Liver (tissue), 9 donors: ENCODE measurements around the gene PKD2L1. TPM values are rescaled to one million over a fixed set of nuclear protein-coding genes. Genes with fewer than 3 reads are reported as not detected.

ENCODE experiments used
- DNase-seq: peaks from one replicate; pipeline ENCODE4 v3.0.0-alpha.2; 2017; ENCODE audit warnings: low spot score
- H3K27ac ChIP-seq, 2 donors: one replicate each; pipeline ENCODE4 v1.7.0; 2013; ENCODE audit warnings: inconsistent platforms in 2 of 2, low read length in 2 of 2, control low read depth in 1 of 2, low read depth in 1 of 2, mild to moderate bottlenecking in 1 of 2
- H3K27me3 ChIP-seq, 4 donors: one replicate each; pipeline versions ENCODE4 v1.6.1 to v1.7.0; 2013; ENCODE audit warnings: low read length in 3 of 4, inconsistent platforms in 1 of 4, mild to moderate bottlenecking in 1 of 4, moderate library complexity in 1 of 4; ENCODE audit not compliant: control insufficient read depth in 4 of 4, insufficient read depth in 4 of 4
- H3K36me3 ChIP-seq, 4 donors: one replicate each; pipeline versions ENCODE4 v1.6.1 to v1.7.0; 2013; ENCODE audit warnings: low read length in 3 of 4, mild to moderate bottlenecking in 3 of 4, low read depth in 1 of 4, moderate library complexity in 1 of 4; ENCODE audit not compliant: control insufficient read depth in 4 of 4, insufficient read depth in 3 of 4
- H3K4me1 ChIP-seq, 4 donors: one replicate each; pipeline versions ENCODE4 v1.6.1 to v1.7.0; 2013; ENCODE audit warnings: low read length in 3 of 4, mild to moderate bottlenecking in 3 of 4, moderate library complexity in 1 of 4; ENCODE audit not compliant: control insufficient read depth in 4 of 4, insufficient read depth in 4 of 4
- H3K4me3 ChIP-seq, 3 donors: one replicate each; pipeline versions ENCODE4 v1.6.1 to v1.7.0; 2013; ENCODE audit warnings: low read length in 3 of 3, control low read depth in 1 of 3, low read depth in 1 of 3, mild to moderate bottlenecking in 1 of 3
- H3K9ac ChIP-seq, 2 donors: one replicate each; pipeline ENCODE4 v1.7.0; 2013; ENCODE audit warnings: low read length in 2 of 2, mild to moderate bottlenecking in 2 of 2, moderate library complexity in 2 of 2, control low read depth in 1 of 2, low read depth in 1 of 2
- H3K9me3 ChIP-seq, 4 donors: one replicate each; pipeline versions ENCODE4 v1.6.1 to v1.7.0; 2013; ENCODE audit warnings: low read length in 3 of 4; ENCODE audit not compliant: control insufficient read depth in 4 of 4
- EGR1 ChIP-seq, 2 donors: IDR thresholded peaks; 2 replicates each; pipeline ENCODE4 v1.6.1; 2016 to 2018; ENCODE audit warnings: antibody characterized with exemption in 2 of 2, low read depth in 2 of 2
- FOXA1 ChIP-seq: IDR thresholded peaks from 2 replicates; pipeline ENCODE4 v1.6.1; 2016; ENCODE audit warnings: antibody characterized with exemption
- FOXA2 ChIP-seq: IDR thresholded peaks from 2 replicates; pipeline ENCODE4 v1.6.1; 2016; ENCODE audit warnings: antibody characterized with exemption
- GABPA ChIP-seq, 2 donors: IDR thresholded peaks in 1 of 2; conservative IDR thresholded peaks in 1 of 2; 2 replicates each; pipeline ENCODE4 v1.6.1; 2016; ENCODE audit warnings: antibody characterized with exemption in 2 of 2, mild to moderate bottlenecking in 1 of 2, moderate library complexity in 1 of 2
- HNF4A ChIP-seq, 2 donors: conservative IDR thresholded peaks; 2 replicates each; pipeline ENCODE4 v1.6.1; 2016; ENCODE audit warnings: antibody characterized with exemption in 2 of 2, mild to moderate bottlenecking in 2 of 2
- HNF4G ChIP-seq: IDR thresholded peaks from 2 replicates; pipeline ENCODE4 v1.6.1; 2016; ENCODE audit warnings: antibody characterized with exemption
- JUND ChIP-seq, 2 donors: IDR thresholded peaks; 2 replicates each; pipeline ENCODE4 v1.6.1; 2016; ENCODE audit warnings: antibody characterized with exemption in 2 of 2
- NR2F2 ChIP-seq: IDR thresholded peaks from 2 replicates; pipeline ENCODE4 v1.6.1; 2016; ENCODE audit warnings: antibody characterized with exemption
- RAD21 ChIP-seq, 2 donors: IDR thresholded peaks; 2 replicates each; pipeline ENCODE4 v1.6.1; 2016; ENCODE audit warnings: antibody characterized with exemption in 2 of 2, mild to moderate bottlenecking in 2 of 2
- REST ChIP-seq: IDR thresholded peaks from 2 replicates; pipeline ENCODE4 v1.6.1; 2016; ENCODE audit warnings: antibody characterized with exemption, mild to moderate bottlenecking
- RXRA ChIP-seq, 2 donors: IDR thresholded peaks; 2 replicates each; pipeline ENCODE4 v1.6.1; 2017 to 2018; ENCODE audit warnings: antibody characterized with exemption in 2 of 2, mild to moderate bottlenecking in 1 of 2
- SP1 ChIP-seq: IDR thresholded peaks from 2 replicates; pipeline ENCODE4 v1.6.1; 2018; ENCODE audit warnings: antibody characterized with exemption, mild to moderate bottlenecking
- TAF1 ChIP-seq: conservative IDR thresholded peaks from 2 replicates; pipeline ENCODE4 v1.6.1; 2016; ENCODE audit warnings: antibody characterized with exemption, mild to moderate bottlenecking
- YY1 ChIP-seq: IDR thresholded peaks from 2 replicates; pipeline ENCODE4 v1.6.1; 2016; ENCODE audit warnings: antibody characterized with exemption, mild to moderate bottlenecking
- WGBS: extraction: QIAGEN DNeasy Blood & Tissue Kit; methylation state at CpG from one replicate; pipeline ENCODE4 v1.1.7; 2013; 5-methylcytosine and 5-hydroxymethylcytosine counted together
- polyA plus RNA-seq, 2 donors: library from polyadenylated mRNA; stranded (reverse) in 1 of 2; unstranded in 1 of 2; fragments of 200-250 nt in 1 of 2; fragments of >200 nt in 1 of 2; fragmentation: Nextera tagmentation in 1 of 2; extraction: Ambion mirVana in 1 of 2; gene quantifications; one replicate each; pipeline versions ENCODE4 v1.2.1 to v1.2.3, GENCODE V29; 2013 to 2015
- total RNA-seq, 2 donors: library from RNA; depleted of rRNA; stranded (reverse); fragments of >200 nt; gene quantifications; one replicate each; pipeline ENCODE4 v1.2.3, GENCODE V29; 2014
- TF ChIP-seq, protein P1 (sequence below): IDR thresholded peaks from 2 replicates; pipeline ENCODE4 v1.6.1; 2016; ENCODE audit warnings: antibody characterized with exemption
- TF ChIP-seq, protein P2 (sequence below): fragments of 150-350 bp; IDR thresholded peaks from 2 replicates; pipeline ENCODE4 v1.5.1; 2017; ENCODE audit warnings: improper control_type of control experiment, low read depth, low read length; ENCODE audit not compliant: missing input control
- TF ChIP-seq, protein P3 (sequence below): IDR thresholded peaks from 2 replicates; pipeline ENCODE4 v1.6.1; 2016; ENCODE audit warnings: antibody characterized with exemption
- TF ChIP-seq, protein P4 (sequence below): IDR thresholded peaks from 2 replicates; pipeline ENCODE4 v1.6.1; 2016; ENCODE audit warnings: antibody characterized with exemption
- donor health status: healthy.
- donor health status: healthy.
- donor health status: healthy.
- donor health status: healthy.
- donor health status: healthy.

Gene PKD2L1
- total and polyA plus RNA-seq, 4 donors = 0.06 to 0.15 (median 0.11) TPM

- Histone ChIP-seq H3K4me1 (peaks cover 2 to 39% (median 20%) of the 10 kb centered on the region in 4 donors), H3K9me3 (no peaks in the 10 kb centered on the region), H3K4me3 (no peak overlapping the region), H3K9ac (no peak overlapping the region), H3K27ac (peak overlapping the region; percentile 64 to 79), H3K27me3 (no peaks in the 10 kb centered on the region), H3K36me3 (peaks cover 0 to 2% (median 0%) of the 10 kb centered on the region in 4 donors)
- no peak for DNase-seq
- WGBS = 19% methylated on average over 7 of the region's 7 CpGs
- TF ChIP-seq HNF4A (conservative IDR thresholded peaks at IDR 0.05) (peak; percentile 73 to 84), HNF4G (no peak), RAD21 (IDR thresholded peaks at IDR 0.05) (peak; percentile 51 to 54), RXRA (IDR thresholded peaks at IDR 0.05) (peak; percentile 98 to 99), JUND (IDR thresholded peaks at IDR 0.05) (peak; percentile 88 to 89), GABPA (IDR thresholded peaks at IDR 0.05 in 1 of 2, conservative IDR thresholded peaks at IDR 0.05 in 1 of 2) (peak in 1 of 2 donors; percentile 68), FOXA1 (peak; percentile 47), SP1 (peak; percentile 91), NR2F2 (peak; percentile 62), FOXA2 (no peak), REST (peak; percentile 64), YY1 (peak; percentile 95), TAF1 (no peak), EGR1 (IDR thresholded peaks at IDR 0.05; ENCODE audit: low read depth in 2 of 2) (peak in 1 of 2 donors; percentile 72)
- TF ChIP-seq, protein P1, sequence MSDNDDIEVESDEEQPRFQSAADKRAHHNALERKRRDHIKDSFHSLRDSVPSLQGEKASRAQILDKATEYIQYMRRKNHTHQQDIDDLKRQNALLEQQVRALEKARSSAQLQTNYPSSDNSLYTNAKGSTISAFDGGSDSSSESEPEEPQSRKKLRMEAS = peak; percentile 90
- TF ChIP-seq, protein P2, sequence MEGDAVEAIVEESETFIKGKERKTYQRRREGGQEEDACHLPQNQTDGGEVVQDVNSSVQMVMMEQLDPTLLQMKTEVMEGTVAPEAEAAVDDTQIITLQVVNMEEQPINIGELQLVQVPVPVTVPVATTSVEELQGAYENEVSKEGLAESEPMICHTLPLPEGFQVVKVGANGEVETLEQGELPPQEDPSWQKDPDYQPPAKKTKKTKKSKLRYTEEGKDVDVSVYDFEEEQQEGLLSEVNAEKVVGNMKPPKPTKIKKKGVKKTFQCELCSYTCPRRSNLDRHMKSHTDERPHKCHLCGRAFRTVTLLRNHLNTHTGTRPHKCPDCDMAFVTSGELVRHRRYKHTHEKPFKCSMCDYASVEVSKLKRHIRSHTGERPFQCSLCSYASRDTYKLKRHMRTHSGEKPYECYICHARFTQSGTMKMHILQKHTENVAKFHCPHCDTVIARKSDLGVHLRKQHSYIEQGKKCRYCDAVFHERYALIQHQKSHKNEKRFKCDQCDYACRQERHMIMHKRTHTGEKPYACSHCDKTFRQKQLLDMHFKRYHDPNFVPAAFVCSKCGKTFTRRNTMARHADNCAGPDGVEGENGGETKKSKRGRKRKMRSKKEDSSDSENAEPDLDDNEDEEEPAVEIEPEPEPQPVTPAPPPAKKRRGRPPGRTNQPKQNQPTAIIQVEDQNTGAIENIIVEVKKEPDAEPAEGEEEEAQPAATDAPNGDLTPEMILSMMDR = no peak
- TF ChIP-seq, protein P3, sequence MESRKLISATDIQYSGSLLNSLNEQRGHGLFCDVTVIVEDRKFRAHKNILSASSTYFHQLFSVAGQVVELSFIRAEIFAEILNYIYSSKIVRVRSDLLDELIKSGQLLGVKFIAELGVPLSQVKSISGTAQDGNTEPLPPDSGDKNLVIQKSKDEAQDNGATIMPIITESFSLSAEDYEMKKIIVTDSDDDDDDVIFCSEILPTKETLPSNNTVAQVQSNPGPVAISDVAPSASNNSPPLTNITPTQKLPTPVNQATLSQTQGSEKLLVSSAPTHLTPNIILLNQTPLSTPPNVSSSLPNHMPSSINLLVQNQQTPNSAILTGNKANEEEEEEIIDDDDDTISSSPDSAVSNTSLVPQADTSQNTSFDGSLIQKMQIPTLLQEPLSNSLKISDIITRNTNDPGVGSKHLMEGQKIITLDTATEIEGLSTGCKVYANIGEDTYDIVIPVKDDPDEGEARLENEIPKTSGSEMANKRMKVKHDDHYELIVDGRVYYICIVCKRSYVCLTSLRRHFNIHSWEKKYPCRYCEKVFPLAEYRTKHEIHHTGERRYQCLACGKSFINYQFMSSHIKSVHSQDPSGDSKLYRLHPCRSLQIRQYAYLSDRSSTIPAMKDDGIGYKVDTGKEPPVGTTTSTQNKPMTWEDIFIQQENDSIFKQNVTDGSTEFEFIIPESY = peak; percentile 73
- TF ChIP-seq, protein P4, sequence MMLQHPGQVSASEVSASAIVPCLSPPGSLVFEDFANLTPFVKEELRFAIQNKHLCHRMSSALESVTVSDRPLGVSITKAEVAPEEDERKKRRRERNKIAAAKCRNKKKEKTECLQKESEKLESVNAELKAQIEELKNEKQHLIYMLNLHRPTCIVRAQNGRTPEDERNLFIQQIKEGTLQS = peak; percentile 25
Observed at GRCh38 chr10:100364735-100365391, 34.8 kb upstream of the PKD2L1 start.
